GM12801 (cell line): ENCODE data around the gene OR56A3.

Experiments
- CTCF ChIP-seq: IDR thresholded peaks from one replicate; pipeline ENCODE4 v1.5.1; 2011; ENCODE audit warnings: control low read depth; ENCODE audit not compliant: insufficient read length; ENCODE audit errors: extremely low read depth

OR56A3 gene

DNA sequence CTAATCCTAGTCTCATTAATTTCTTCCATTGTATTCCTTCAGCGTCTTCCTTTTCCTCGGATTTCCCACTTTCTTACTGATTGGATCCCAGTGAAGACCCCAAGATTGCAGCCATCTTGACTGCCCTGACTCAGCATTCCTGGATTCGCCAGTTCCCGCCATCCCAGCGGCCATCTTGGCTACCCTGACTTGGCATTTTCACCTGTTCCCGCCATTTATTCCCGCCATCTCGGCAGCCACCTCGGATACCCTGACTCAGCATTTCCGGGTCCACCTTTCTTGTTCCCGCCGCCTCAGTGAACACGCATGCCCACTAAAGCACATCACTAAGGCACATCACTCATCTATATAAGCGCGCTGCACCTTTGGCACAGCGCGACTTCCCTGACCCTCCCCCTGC is 13.8 kb upstream of the OR56A3 start:
- TF ChIP-seq CTCF: no peak

GRCh38 chr11:5928811-5929210 is 13.2 kb upstream of the OR56A3 start:
- TF ChIP-seq CTCF: no peak

GRCh38 chr11:5929571-5930368 is 12.3 kb upstream of the OR56A3 start:
- TF ChIP-seq CTCF: no peak

- TF ChIP-seq CTCF: no peak
Observed at GRCh38 chr11:5930614-5931013, 11.4 kb upstream of the OR56A3 start.

DNA sequence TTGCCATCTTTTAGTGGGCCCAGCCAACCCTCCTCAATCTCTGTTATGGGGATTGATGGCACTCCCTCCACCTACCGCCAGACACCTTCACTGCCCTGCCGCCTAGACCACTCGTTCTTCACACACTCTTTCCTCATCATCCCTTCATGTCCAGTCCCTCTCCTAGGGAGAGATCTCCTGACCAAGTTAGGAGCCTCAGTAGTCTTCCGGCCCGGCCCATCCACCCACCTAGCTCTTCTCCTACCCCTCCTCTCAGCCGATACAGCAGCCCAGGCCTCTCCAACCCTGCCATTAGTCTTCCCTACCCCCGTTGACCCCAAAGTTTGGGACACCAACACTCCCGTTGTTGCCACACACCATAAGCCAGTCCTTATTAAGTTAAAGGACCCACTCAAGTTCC is 11.0 kb upstream of the OR56A3 start:
- TF ChIP-seq CTCF: no peak

DNA sequence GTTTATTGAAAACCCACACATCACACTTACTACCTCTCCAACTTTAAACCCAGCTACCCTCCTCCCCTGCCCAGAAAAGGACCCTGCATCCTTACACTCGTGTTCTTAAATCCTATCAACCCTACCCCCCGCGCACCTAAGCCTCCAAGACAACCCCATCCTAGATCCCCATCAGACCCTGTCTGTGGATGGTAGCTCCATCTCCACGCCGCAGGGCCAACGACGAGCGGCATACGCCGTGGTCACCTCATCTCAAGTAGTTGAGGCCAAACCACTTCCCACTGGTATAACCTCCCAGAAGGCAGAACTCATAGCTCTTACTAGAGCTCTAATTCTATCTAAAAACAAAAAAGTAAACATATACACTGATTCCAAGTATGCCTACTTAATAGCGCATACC is 9.4 kb upstream of the OR56A3 start:
- no peak for TF ChIP-seq CTCF

- TF ChIP-seq CTCF: no peak
Observed at GRCh38 chr11:5933116-5933515, 8.9 kb upstream of the OR56A3 start.
